HepG2 (cell line): ENCODE measurements around the gene KANSL1L. TPM values are rescaled to one million over a fixed set of nuclear protein-coding genes. Genes with fewer than 3 reads are reported as not detected.
A peak's percentile ranks its signal among the peaks of the same experiment; 100 is the strongest.

Source experiments
- AHDC1 ChIP-seq: sonication (generic); formaldehyde crosslinking; IDR thresholded peaks from 2 replicates; pipeline ENCODE4 v1.5.1; 2020; ENCODE audit warnings: mild to moderate bottlenecking, missing genetic modification reagents, borderline replicate concordance
- ELF3 ChIP-seq: IDR thresholded peaks from 2 replicates; pipeline ENCODE4 v1.6.1; 2016; ENCODE audit warnings: missing genetic modification reagents, missing compliant biosample characterization
- HOXA5 ChIP-seq: sonication (generic); formaldehyde crosslinking; IDR thresholded peaks from 2 replicates; pipeline ENCODE4 v1.4.0; 2020; ENCODE audit warnings: missing genetic modification reagents
- KDM4B ChIP-seq: sonication (generic); formaldehyde crosslinking; IDR thresholded peaks from 2 replicates; pipeline ENCODE4 v1.4.0; 2020; ENCODE audit warnings: missing genetic modification reagents
- MAF1 ChIP-seq: sonication (generic); formaldehyde crosslinking; IDR thresholded peaks from 2 replicates; pipeline ENCODE4 v1.5.0; 2020; ENCODE audit warnings: missing genetic modification reagents, borderline replicate concordance
- MEIS1 ChIP-seq: sonication (generic); formaldehyde crosslinking; IDR thresholded peaks from 2 replicates; pipeline ENCODE4 v1.9.0; 2021; ENCODE audit warnings: mild to moderate bottlenecking, missing genetic modification reagents, moderate library complexity, borderline replicate concordance
- ONECUT2 ChIP-seq: sonication (generic); formaldehyde crosslinking; IDR thresholded peaks from 2 replicates; pipeline ENCODE4 v1.4.0; 2020; ENCODE audit warnings: missing genetic modification reagents
- PCBP1 ChIP-seq: fragments of 200-400 bp; formaldehyde crosslinking; IDR thresholded peaks from 2 replicates; pipeline ENCODE4 v1.6.1; 2017; ENCODE audit warnings: mild to moderate bottlenecking, low read depth, low read length, borderline replicate concordance
- SATB2 ChIP-seq: sonication (generic); formaldehyde crosslinking; IDR thresholded peaks from 2 replicates; pipeline ENCODE4 v1.5.0; 2020; ENCODE audit warnings: missing genetic modification reagents
- SIX4 ChIP-seq: sonication (generic); formaldehyde crosslinking; IDR thresholded peaks from 2 replicates; pipeline ENCODE4 v1.4.0; 2020; ENCODE audit warnings: missing genetic modification reagents
- SP140L ChIP-seq: sonication (generic); formaldehyde crosslinking; IDR thresholded peaks from 2 replicates; pipeline ENCODE4 v1.4.0; 2020; ENCODE audit warnings: missing genetic modification reagents, borderline replicate concordance
- THAP8 ChIP-seq: sonication (generic); formaldehyde crosslinking; IDR thresholded peaks from 2 replicates; pipeline ENCODE4 v1.5.1; 2020; ENCODE audit warnings: missing genetic modification reagents, mild to moderate bottlenecking, borderline replicate concordance
- ZBTB42 ChIP-seq: sonication (generic); formaldehyde crosslinking; IDR thresholded peaks from 2 replicates; pipeline ENCODE4 v1.5.0; 2020; ENCODE audit warnings: mild to moderate bottlenecking, missing genetic modification reagents
- ZKSCAN1 ChIP-seq: fragments of 150-350 bp; IDR thresholded peaks from 2 replicates; pipeline ENCODE4 v1.6.1; 2014; ENCODE audit warnings: low read length
- ZNF225 ChIP-seq: sonication (generic); formaldehyde crosslinking; IDR thresholded peaks from 2 replicates; pipeline ENCODE4 v1.4.0; 2020; ENCODE audit warnings: mild to moderate bottlenecking, missing genetic modification reagents
- ZNF441 ChIP-seq: sonication (generic); formaldehyde crosslinking; IDR thresholded peaks from 2 replicates; pipeline ENCODE4 v1.7.0; 2021; ENCODE audit warnings: missing genetic modification reagents, borderline replicate concordance
- ZNF609 ChIP-seq: sonication (generic); formaldehyde crosslinking; IDR thresholded peaks from 2 replicates; pipeline ENCODE4 v1.4.0; 2020; ENCODE audit warnings: mild to moderate bottlenecking, missing genetic modification reagents, borderline replicate concordance
- polyA plus RNA-seq, 8 experiments: library from polyadenylated mRNA; depleted of rRNA in 3 of 8; stranded (reverse) in 7 of 8; unstranded in 1 of 8; fragments of >200 nt; fragmentation: Illumina TruSeq in 4 of 8; extraction: Trizol in 4 of 8; gene quantifications; 2 replicates each; pipeline versions ENCODE4 v1.2.1 to v1.2.3, GENCODE V29; 2011 to 2016; ENCODE audit warnings: low read depth in 4 of 8, missing spikeins in 1 of 8, mixed read lengths in 1 of 8; ENCODE audit not compliant: insufficient read depth in 1 of 8
- total RNA-seq, 5 experiments: library from RNA; depleted of rRNA; stranded (reverse); fragments of >200 nt; fragmentation: Illumina TruSeq; extraction: Trizol; gene quantifications; 2 replicates each; pipeline ENCODE4 v1.2.3, GENCODE V29; 2016; ENCODE audit warnings: low read depth in 1 of 5

Gene KANSL1L
- total and polyA plus RNA-seq, 2 of the 13 experiments (the other 11 are each of a cell fraction or from before 2014, with no cell fraction given): 5.4 to 10.3 TPM

- no peak for TF ChIP-seq SP140L (CRISPR knock-in tag)
- TF ChIP-seq ONECUT2 (CRISPR knock-in tag): no peak
- peak; percentile 36; the same call in 1 of the 2 replicates for TF ChIP-seq MAF1 (CRISPR knock-in tag)
- TF ChIP-seq HOXA5 (CRISPR knock-in tag): 0 out of 2 replicates have a peak, but pooled peaks have one; percentile 54
- 0 out of 2 replicates have a peak, but pooled peaks have one; percentile 15 for TF ChIP-seq THAP8 (CRISPR knock-in tag)
- TF ChIP-seq ZBTB42 (CRISPR knock-in tag): no peak
- TF ChIP-seq MEIS1: peak; percentile 78; the same call in 1 of the 2 replicates
- TF ChIP-seq ZKSCAN1: no peak; the same call in 1 of the 2 replicates
- TF ChIP-seq SIX4 (CRISPR knock-in tag): no peak
- TF ChIP-seq AHDC1 (CRISPR knock-in tag): no peak; the same call in 1 of the 2 replicates
- TF ChIP-seq ZNF441: peak; percentile 67; the same call in 1 of the 2 replicates
- TF ChIP-seq SATB2 (CRISPR knock-in tag): 0 out of 2 replicates have a peak, but pooled peaks have one; percentile 36
- no peak for TF ChIP-seq ZNF609
- TF ChIP-seq KDM4B (CRISPR knock-in tag): peak; percentile 28; the same call in 1 of the 2 replicates
- TF ChIP-seq ZNF225 (CRISPR knock-in tag): 0 out of 2 replicates have a peak, but pooled peaks have one; percentile 63
- no peak for TF ChIP-seq PCBP1
- peak; percentile 66 for TF ChIP-seq ELF3 (CRISPR knock-in tag)
These were observed 168.8 kb downstream of the KANSL1L start, which contains the start of gene RPE (continued) for GRCh38 chr2:210002158-210003157.
